ENCODE results near the gene TXNDC5.

TXNDC5 gene

GRCh38 chr6:7910654-7911344 is at the start of gene TXNDC5:
TSS of gene TXNDC5 (minus strand) at chr6:7910788. CDS start at chr6:7910776, 12 bp downstream.
- no peak for DNase-seq (ENCODE audit: low read depth, low spot score)
- Histone ChIP-seq H3K36me3 (ENCODE audit: insufficient read depth, low read length) (no peaks in the 10 kb centered on the region), H3K27ac (no peak within 1 kb of the TSS)

GRCh38 chr6:7960141-7960540 is 49.6 kb upstream of the TXNDC5 start:
- H3K36me3 ChIP-seq (ENCODE audit: insufficient read depth, low read length), result no peaks in the 10 kb centered on the region
- no peak overlapping the region for H3K9ac ChIP-seq (ENCODE audit: insufficient read length)
- no peak for TF ChIP-seq POLR2AphosphoS5 (IDR thresholded peaks at IDR 0.05; ENCODE audit: borderline replicate concordance, low read depth, low read length)
- no peak for TF ChIP-seq FOXP2 (optimal IDR thresholded peaks at IDR 0.05; ENCODE audit: control extremely low read depth, extremely low read length, insufficient read depth)
- TF ChIP-seq EZH2 (IDR thresholded peaks at IDR 0.05), result no peak
- H3K4me3 ChIP-seq, result no peak overlapping the region
- no peaks in the 10 kb centered on the region for H3K9me3 ChIP-seq (ENCODE audit: low read depth, low read length)
- no peak overlapping the region for H3K27ac ChIP-seq
- no peak for DNase-seq (ENCODE audit: low read depth, low spot score)

More at GRCh38 chr6:7910654-7911344, at the start of gene TXNDC5:
- peak; percentile 76 for TF ChIP-seq POLR2AphosphoS5 (IDR thresholded peaks at IDR 0.05; ENCODE audit: borderline replicate concordance, low read depth, low read length)
- no peak for TF ChIP-seq EZH2 (IDR thresholded peaks at IDR 0.05)
- no peak for TF ChIP-seq FOXP2 (optimal IDR thresholded peaks at IDR 0.05; ENCODE audit: control extremely low read depth, extremely low read length, insufficient read depth)
- Histone ChIP-seq H3K4me3 (peak within 1 kb of the TSS; percentile 92), H3K9me3 (ENCODE audit: low read depth, low read length) (no peaks in the 10 kb centered on the region), H3K9ac (ENCODE audit: insufficient read length) (peak within 1 kb of the TSS; percentile 84)

GRCh38 chr6:7959453-7959852 is 48.9 kb upstream of the TXNDC5 start:
- H3K9me3 ChIP-seq (ENCODE audit: low read depth, low read length), result no peaks in the 10 kb centered on the region
- no peak for TF ChIP-seq FOXP2 (optimal IDR thresholded peaks at IDR 0.05; ENCODE audit: control extremely low read depth, extremely low read length, insufficient read depth)
- TF ChIP-seq POLR2AphosphoS5 (IDR thresholded peaks at IDR 0.05; ENCODE audit: borderline replicate concordance, low read depth, low read length), result no peak
- no peak for TF ChIP-seq EZH2 (IDR thresholded peaks at IDR 0.05)
- no peak for DNase-seq (ENCODE audit: low read depth, low spot score)
- H3K36me3 ChIP-seq (ENCODE audit: insufficient read depth, low read length), result no peaks in the 10 kb centered on the region
- H3K4me3 ChIP-seq, result no peak overlapping the region
- no peak overlapping the region for H3K9ac ChIP-seq (ENCODE audit: insufficient read length)
- H3K27ac ChIP-seq, result no peak overlapping the region

GRCh38 chr6:7958464-7958863 is 47.9 kb upstream of the TXNDC5 start:
- no peak overlapping the region for H3K27ac ChIP-seq
- DNase-seq (ENCODE audit: low read depth, low spot score), result no peak
- H3K9me3 ChIP-seq (ENCODE audit: low read depth, low read length), result no peaks in the 10 kb centered on the region
- H3K9ac ChIP-seq (ENCODE audit: insufficient read length), result no peak overlapping the region
- no peaks in the 10 kb centered on the region for H3K36me3 ChIP-seq (ENCODE audit: insufficient read depth, low read length)
- no peak overlapping the region for H3K4me3 ChIP-seq
- TF ChIP-seq EZH2 (IDR thresholded peaks at IDR 0.05), result no peak
- TF ChIP-seq FOXP2 (optimal IDR thresholded peaks at IDR 0.05; ENCODE audit: control extremely low read depth, extremely low read length, insufficient read depth), result no peak
- no peak for TF ChIP-seq POLR2AphosphoS5 (IDR thresholded peaks at IDR 0.05; ENCODE audit: borderline replicate concordance, low read depth, low read length)

- Histone ChIP-seq H3K9me3 (ENCODE audit: low read depth, low read length) (no peaks in the 10 kb centered on the region), H3K36me3 (ENCODE audit: insufficient read depth, low read length) (no peaks in the 10 kb centered on the region), H3K27ac (no peak overlapping the region), H3K9ac (ENCODE audit: insufficient read length) (no peak overlapping the region), H3K4me3 (no peak overlapping the region)
- no peak for DNase-seq (ENCODE audit: low read depth, low spot score)
- TF ChIP-seq EZH2 (IDR thresholded peaks at IDR 0.05) (no peak), FOXP2 (optimal IDR thresholded peaks at IDR 0.05; ENCODE audit: control extremely low read depth, extremely low read length, insufficient read depth) (no peak), POLR2AphosphoS5 (IDR thresholded peaks at IDR 0.05; ENCODE audit: borderline replicate concordance, low read depth, low read length) (no peak)
Observed at GRCh38 chr6:7956257-7956656, 45.7 kb upstream of the TXNDC5 start.

GRCh38 chr6:7954477-7955200 is 44.1 kb upstream of the TXNDC5 start:
- TF ChIP-seq EZH2 (IDR thresholded peaks at IDR 0.05), result no peak
- no peak for TF ChIP-seq POLR2AphosphoS5 (IDR thresholded peaks at IDR 0.05; ENCODE audit: borderline replicate concordance, low read depth, low read length)
- TF ChIP-seq FOXP2 (optimal IDR thresholded peaks at IDR 0.05; ENCODE audit: control extremely low read depth, extremely low read length, insufficient read depth), result no peak
- Histone ChIP-seq H3K36me3 (ENCODE audit: insufficient read depth, low read length) (no peaks in the 10 kb centered on the region), H3K27ac (no peak overlapping the region), H3K9ac (ENCODE audit: insufficient read length) (no peak overlapping the region), H3K4me3 (no peak overlapping the region), H3K9me3 (ENCODE audit: low read depth, low read length) (no peaks in the 10 kb centered on the region)
- DNase-seq (ENCODE audit: low read depth, low spot score), result no peak

GRCh38 chr6:7953753-7954152 is 43.2 kb upstream of the TXNDC5 start:
- no peak overlapping the region for H3K9ac ChIP-seq (ENCODE audit: insufficient read length)

GRCh38 chr6:7939864-7940228 is 29.3 kb upstream of the TXNDC5 start:
- no peaks in the 10 kb centered on the region for H3K36me3 ChIP-seq (ENCODE audit: insufficient read depth, low read length)
- TF ChIP-seq EZH2 (IDR thresholded peaks at IDR 0.05), result no peak
- no peak for TF ChIP-seq FOXP2 (optimal IDR thresholded peaks at IDR 0.05; ENCODE audit: control extremely low read depth, extremely low read length, insufficient read depth)
- no peak for DNase-seq (ENCODE audit: low read depth, low spot score)
- no peak overlapping the region for H3K9ac ChIP-seq (ENCODE audit: insufficient read length)
- no peaks in the 10 kb centered on the region for H3K9me3 ChIP-seq (ENCODE audit: low read depth, low read length)
- no peak overlapping the region for H3K4me3 ChIP-seq
- no peak overlapping the region for H3K27ac ChIP-seq

More at GRCh38 chr6:7953753-7954152, 43.2 kb upstream of the TXNDC5 start:
- H3K36me3 ChIP-seq (ENCODE audit: insufficient read depth, low read length), result no peaks in the 10 kb centered on the region
- H3K27ac ChIP-seq, result no peak overlapping the region
- DNase-seq (ENCODE audit: low read depth, low spot score), result no peak
- no peak for TF ChIP-seq EZH2 (IDR thresholded peaks at IDR 0.05)
- no peak for TF ChIP-seq POLR2AphosphoS5 (IDR thresholded peaks at IDR 0.05; ENCODE audit: borderline replicate concordance, low read depth, low read length)
- TF ChIP-seq FOXP2 (optimal IDR thresholded peaks at IDR 0.05; ENCODE audit: control extremely low read depth, extremely low read length, insufficient read depth), result no peak
- no peaks in the 10 kb centered on the region for H3K9me3 ChIP-seq (ENCODE audit: low read depth, low read length)
- H3K4me3 ChIP-seq, result no peak overlapping the region

Data from SK-N-MC (cell line).